ENCODE measurements around the gene SLC22A9.
"Not testable (repeated sequence)": the region's sequence is repeated elsewhere in the genome, so short reads cannot be mapped to it uniquely, and the experiment has no call there.

Gene SLC22A9

GRCh38 chr11:63369165-63369970 lies at the start of gene SLC22A9:
Gene SLC22A9, plus strand, starts transcription at chr11:63369785. Its CDS starts 272 bp downstream, at chr11:63370057.
- DNase-seq = no peak

GRCh38 chr11:63321723-63322122 lies 47.9 kb upstream of the SLC22A9 start:
- no peak for DNase-seq

DNA sequence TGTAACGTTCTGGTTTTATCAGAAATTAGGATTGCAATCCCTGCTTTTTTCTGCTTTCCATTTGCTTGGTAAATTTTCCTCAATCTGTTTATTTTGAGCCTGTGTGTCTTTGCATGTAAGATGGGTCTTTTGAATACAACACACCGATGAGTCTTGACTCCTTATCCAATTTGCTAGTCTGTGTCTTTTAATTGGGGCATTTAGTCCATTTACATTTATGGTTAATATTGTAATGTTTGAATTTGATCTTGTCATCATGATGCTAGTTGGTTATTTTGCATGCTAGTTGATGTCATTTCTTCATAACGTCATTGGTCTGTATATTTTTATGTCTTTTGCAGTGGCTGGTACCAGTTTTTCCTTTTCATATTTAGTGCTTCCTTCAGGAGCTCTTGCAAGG lies 34.5 kb upstream of the SLC22A9 start:
- not testable (repeated sequence) for DNase-seq

- DNase-seq = no peak
These were observed 32.5 kb upstream of the SLC22A9 start for GRCh38 chr11:63337070-63337469.

DNA sequence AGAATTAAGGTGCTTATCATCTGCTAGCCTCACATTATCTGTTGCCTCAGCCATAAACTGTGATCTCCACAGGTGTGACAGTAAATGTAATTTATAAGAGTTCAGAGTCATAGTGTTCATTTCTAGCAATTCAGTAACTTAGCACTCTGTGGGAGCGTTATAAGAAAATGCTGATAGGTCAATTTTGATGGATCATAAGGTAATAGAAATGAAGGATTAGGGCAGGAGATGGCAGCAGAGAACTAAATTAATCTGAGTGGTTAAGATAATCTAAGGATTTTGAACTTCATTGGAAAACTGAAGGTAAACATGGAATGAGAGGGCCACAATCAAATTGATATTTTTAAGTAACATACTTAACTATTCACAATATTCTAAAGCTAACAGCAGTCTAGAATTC lies 26.5 kb upstream of the SLC22A9 start:
- DNase-seq = no peak

DNA sequence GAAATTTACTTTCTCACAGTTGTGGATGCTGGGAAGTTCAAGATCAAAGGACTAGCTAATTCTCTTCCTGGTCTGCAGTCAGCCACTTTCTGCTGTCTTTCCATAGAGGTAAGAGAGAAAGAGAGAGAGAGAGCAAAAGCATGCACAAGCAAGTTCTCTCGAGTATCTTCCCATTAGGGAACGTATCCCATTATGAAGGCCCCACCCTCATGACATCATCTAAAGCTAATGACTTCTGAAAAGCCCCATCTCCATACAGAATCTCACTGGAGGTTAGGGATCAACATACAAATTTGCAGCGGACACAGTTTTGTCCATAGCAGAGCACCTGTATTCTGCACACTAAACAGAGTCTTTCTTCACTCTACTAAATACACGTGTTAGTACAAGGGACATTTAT lies 17.4 kb upstream of the SLC22A9 start:
- DNase-seq = no peak

- no peak for DNase-seq
These were observed 7.3 kb upstream of the SLC22A9 start for GRCh38 chr11:63362196-63362793.

DNA sequence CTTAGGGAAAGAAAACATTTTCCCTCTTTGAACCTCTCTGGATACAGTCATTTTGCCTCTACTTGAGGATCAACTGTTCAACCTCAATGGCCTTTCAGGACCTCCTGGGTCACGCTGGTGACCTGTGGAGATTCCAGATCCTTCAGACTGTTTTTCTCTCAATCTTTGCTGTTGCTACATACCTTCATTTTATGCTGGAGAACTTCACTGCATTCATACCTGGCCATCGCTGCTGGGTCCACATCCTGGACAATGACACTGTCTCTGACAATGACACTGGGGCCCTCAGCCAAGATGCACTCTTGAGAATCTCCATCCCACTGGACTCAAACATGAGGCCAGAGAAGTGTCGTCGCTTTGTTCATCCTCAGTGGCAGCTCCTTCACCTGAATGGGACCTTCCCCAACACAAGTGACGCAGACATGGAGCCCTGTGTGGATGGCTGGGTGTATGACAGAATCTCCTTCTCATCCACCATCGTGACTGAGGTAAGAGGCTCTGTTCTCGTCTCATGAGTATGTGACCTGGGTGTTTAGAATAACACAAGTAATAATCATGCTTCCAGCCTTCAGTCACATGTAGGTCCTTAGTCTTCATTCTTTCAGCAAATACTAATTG lies 495 bp downstream of the SLC22A9 start:
- DNase-seq = no peak

DNA sequence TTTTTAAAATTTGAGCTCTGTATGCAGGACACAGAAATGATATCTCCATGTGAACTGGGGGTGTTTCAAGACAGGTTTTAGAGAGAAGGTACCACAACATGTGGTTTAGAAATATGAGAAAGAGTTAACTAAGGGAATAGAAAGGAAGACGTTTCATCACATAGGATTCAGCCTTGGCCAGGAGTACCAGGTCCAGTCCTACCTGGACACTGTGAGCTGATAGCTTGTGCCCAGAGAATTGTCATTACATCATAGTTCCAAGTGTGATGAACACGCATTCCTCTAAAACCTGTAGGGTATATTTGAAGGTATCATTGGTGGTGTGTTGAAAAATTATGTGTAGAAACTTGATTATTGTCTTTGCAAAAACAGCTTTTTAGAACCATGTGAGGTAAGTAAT lies 1.8 kb downstream of the SLC22A9 start:
- no peak for DNase-seq

- no peak for DNase-seq
These were observed 5.8 kb downstream of the SLC22A9 start for GRCh38 chr11:63375434-63375833.

DNA sequence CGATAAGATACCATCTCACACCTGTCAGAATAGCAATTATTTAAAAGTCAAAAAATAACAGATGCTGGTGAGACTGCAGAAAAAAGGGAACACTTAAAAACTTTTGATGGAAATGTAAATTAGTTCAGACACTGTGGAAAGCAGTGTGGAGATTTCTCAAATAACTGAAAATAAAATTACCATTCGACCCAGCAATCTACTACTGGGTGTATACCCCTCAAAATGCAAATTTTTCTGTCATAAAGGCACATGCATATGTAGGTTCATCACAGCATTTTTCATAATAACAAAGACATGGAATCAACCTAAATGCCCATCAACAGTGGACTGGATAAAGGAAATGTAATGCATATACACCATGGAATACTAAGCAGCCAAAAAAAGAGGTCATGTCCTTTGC lies 10.5 kb downstream of the SLC22A9 start:
- DNase-seq = no peak

GRCh38 chr11:63395697-63396096 lies 26.1 kb downstream of the SLC22A9 start:
- no peak for DNase-seq

- no peak for DNase-seq
These were observed 34.8 kb downstream of the SLC22A9 start for GRCh38 chr11:63404161-63404935.

GRCh38 chr11:63405114-63405513 lies 35.5 kb downstream of the SLC22A9 start:
- DNase-seq = no peak

GRCh38 chr11:63406458-63406857 lies 36.9 kb downstream of the SLC22A9 start:
- no peak for DNase-seq

DNA sequence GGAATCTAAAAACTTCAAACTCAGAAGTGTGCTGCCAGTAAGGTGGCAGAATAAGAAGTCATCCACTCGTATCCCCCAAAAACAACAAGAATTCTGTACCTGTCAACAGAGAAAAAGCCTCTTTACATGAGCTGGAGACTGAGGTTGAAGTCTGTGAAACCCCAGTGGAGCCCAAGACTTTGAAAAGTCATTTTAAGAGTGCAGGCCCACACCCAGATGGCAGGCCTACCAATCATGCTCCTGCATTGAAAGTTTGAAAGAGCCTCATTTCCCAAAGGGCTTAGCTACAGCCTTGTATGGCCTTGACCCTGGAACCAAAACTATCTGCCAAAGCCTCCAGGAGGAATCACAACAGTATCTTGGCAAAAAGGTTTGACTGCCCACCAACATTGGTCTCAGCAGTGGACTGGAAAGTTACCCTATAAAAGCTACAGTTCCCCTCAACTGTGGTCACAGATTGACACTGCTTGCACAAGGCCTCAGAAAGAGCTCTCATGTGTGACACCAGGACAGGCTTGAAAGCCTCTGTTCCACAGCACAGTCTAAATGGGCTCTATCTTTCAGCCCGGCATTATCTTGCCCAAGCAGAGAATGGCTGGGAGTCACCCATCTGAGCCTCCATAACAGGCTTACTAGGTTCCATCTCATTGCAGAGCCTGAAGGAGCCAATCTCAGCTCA lies 47.7 kb downstream of the SLC22A9 start:
- DNase-seq = no peak

DNA sequence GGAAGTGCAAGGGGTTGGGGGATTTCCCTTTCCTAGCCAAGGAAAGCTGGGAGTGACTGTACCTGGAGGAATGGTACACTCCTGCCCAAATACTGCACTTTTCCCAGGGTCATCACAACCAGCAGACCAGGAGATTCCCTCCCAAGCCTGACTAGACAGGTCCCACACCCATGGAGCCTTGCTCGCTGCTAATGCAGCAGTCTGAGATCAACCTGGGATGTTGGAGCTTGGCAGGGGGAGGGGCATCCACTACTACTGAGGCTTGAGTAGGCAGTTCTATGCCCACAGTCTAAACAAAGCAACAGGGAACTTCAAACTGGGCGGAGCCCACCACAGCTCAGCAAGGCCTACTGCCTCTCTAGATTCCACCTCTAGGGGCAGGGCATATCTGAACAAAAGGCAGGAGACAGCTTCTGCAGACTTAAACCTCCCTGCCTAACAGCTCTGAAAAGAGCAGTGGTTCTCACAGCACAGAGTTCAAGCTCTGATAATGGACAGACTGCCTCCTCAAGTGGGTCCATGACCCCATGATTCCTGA lies 58.5 kb downstream of the SLC22A9 start:
- DNase-seq = no peak

DNA sequence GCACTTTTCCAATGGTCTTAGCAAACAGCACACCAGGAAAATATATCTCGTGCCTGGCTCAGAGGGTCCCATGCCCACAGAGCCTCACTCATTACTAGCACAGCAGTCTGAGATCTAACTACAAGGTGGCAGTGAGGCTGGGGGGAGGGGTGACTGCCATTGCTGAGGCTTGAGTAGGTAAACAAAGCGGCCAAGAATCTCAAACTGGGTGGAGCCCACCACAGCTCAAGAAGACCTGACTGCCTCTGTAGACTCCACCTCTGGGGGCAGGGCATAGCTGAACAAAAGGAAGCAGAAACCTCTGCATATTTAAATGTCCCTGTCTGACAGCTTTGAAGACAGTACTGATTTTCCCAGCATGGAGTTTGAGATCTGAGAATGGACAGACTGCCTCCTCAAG lies 61.1 kb downstream of the SLC22A9 start:
- not testable (repeated sequence) for DNase-seq

DNA sequence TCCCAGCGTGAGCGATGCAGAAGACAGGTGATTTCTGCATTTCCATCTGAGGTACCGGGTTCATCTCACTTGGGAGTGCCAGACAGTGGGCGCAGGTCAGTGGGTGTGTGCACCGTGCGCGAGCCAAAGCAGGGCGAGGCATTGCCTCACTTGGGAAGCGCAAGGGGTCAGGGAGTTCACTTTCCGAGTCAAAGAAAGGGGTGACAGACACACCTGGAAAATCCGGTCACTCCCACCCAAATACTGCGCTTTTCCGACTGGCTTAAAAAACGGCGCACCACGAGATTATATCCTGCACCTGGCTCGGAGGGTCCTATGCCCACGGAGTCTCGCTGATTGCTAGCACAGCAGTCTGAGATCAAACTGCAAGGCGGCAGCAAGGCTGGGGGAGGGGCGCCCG lies 65.8 kb downstream of the SLC22A9 start:
- DNase-seq = not testable (repeated sequence)

DNA sequence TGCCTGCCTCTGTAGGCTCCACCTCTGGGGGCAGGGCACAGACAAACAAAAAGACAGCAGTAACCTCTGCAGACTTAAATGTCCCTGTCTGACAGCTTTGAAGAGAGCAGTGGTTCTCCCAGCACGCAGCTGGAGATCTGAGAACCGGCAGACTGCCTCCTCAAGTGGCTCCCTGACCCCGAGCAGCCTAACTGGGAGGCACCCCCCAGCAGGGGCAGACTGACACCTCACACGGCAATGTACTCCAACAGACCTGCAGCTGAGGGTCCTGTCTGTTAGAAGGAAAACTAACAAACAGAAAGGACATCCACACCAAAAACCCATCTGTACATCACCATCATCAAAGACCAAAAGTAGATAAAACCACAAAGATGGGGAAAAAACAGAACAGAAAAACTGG lies 66.2 kb downstream of the SLC22A9 start:
- not testable (repeated sequence) for DNase-seq

GRCh38 chr11:63443714-63444113 lies 74.1 kb downstream of the SLC22A9 start:
- no peak for DNase-seq

DNA sequence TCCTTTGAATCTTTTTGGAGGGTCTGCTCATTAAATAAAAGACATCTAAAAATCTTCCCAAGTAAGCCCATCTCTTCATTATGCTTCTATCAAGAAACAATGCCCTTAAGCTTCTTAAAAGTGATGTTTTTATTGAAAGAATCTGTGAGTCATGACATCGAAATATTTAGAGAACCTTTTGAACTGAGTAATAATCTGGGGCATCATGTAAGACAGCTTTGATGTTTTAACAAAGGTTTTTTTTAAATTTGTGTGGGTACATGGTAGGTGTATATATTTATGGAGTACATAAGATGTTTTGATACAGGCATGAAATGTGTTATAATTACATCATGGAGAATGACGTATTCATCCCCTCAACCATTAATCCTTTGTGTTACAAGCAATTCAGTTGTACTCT lies 74.6 kb downstream of the SLC22A9 start:
- DNase-seq = no peak

Data from left hindlimb (tissue), 1 donor.